Mucosa of descending colon (tissue), 3 donors: ENCODE measurements around the gene NUPR1. TPM values are rescaled to one million over a fixed set of nuclear protein-coding genes. Genes with fewer than 3 reads are reported as not detected.

ENCODE experiments used
- ATAC-seq: fragments of 200-7000 bp; cut with Tn5 transposase; one replicate; pipeline ENCODE4 v1.9.1; 2020; ENCODE audit warnings: mild to moderate bottlenecking, moderate library complexity
- DNase-seq, 3 donors: peaks; one replicate each; pipeline ENCODE4 v3.0.0-alpha.2; 2020
- H3K36me3 ChIP-seq: fragments of 200-600 bp; one replicate; pipeline ENCODE4 v1.8.0; 2021; ENCODE audit warnings: low read depth, mild to moderate bottlenecking
- H3K4me1 ChIP-seq: fragments of 200-600 bp; one replicate; pipeline ENCODE4 v1.8.0; 2021; ENCODE audit warnings: low read depth, mild to moderate bottlenecking
- H3K4me3 ChIP-seq: fragments of 200-600 bp; one replicate; pipeline ENCODE4 v1.8.0; 2021; ENCODE audit warnings: mild to moderate bottlenecking
- H3K9me3 ChIP-seq: fragments of 200-600 bp; one replicate; pipeline ENCODE4 v1.8.0; 2021; ENCODE audit warnings: mild to moderate bottlenecking
- intact Hi-C, 2 donors: fragments of 100-400 bp; cut with DNase I in 1 of 2; cut with micrococcal nuclease in 1 of 2; formaldehyde crosslinking; loops; one replicate each; pipeline versions ENCODE4 v1.11.0 to v1.11.1; 2022; cut with DNase I, micrococcal nuclease
- total RNA-seq, 3 donors: library from RNA; stranded (reverse); fragmentation: NEBNext Ultra II Directional in 2 of 3; extraction: Animal tissue kit (Norgen Biotek cat#: 25700) in 2 of 3; gene quantifications; one replicate each; pipeline versions ENCODE4 v1.2.1 to v1.2.4, GENCODE V29; 2021 to 2023
- TF ChIP-seq, protein P1 (sequence below): fragments of 200-600 bp; IDR thresholded peaks from one replicate; pipeline ENCODE4 v1.8.0; 2022; ENCODE audit warnings: antibody characterized with exemption, mild to moderate bottlenecking
- donor health status: DM: no; HTN: no; CAD: no; lungs with moderate emphysema.
- donor health status: DM: no; HTN: no; CAD: no.
- donor health status: DM: no; HTN: yes; CAD: no.

The NUPR1 gene
- total RNA-seq, 3 donors from 2014 or later, result 51.7 to 145 (median 129) TPM

- H3K9me3 ChIP-seq, result no peaks in the 10 kb centered on the region
- TF ChIP-seq, protein P1, sequence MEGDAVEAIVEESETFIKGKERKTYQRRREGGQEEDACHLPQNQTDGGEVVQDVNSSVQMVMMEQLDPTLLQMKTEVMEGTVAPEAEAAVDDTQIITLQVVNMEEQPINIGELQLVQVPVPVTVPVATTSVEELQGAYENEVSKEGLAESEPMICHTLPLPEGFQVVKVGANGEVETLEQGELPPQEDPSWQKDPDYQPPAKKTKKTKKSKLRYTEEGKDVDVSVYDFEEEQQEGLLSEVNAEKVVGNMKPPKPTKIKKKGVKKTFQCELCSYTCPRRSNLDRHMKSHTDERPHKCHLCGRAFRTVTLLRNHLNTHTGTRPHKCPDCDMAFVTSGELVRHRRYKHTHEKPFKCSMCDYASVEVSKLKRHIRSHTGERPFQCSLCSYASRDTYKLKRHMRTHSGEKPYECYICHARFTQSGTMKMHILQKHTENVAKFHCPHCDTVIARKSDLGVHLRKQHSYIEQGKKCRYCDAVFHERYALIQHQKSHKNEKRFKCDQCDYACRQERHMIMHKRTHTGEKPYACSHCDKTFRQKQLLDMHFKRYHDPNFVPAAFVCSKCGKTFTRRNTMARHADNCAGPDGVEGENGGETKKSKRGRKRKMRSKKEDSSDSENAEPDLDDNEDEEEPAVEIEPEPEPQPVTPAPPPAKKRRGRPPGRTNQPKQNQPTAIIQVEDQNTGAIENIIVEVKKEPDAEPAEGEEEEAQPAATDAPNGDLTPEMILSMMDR, result no peak
- peaks cover 27% of the 10 kb centered on the region for H3K4me1 ChIP-seq
- peak; percentile 36 for ATAC-seq
- peaks cover 4% of the 10 kb centered on the region for H3K36me3 ChIP-seq
- intact Hi-C loops, result no loop called here
- peak in 1 of 3 donors; percentile 62 for DNase-seq
- H3K4me3 ChIP-seq, result no peak overlapping the region
These were observed 42.7 kb downstream of the NUPR1 start for GRCh38 chr16:28495795-28496749.

- H3K9me3 ChIP-seq, result no peaks in the 10 kb centered on the region
- ATAC-seq (peak; percentile 63), DNase-seq (peak; percentile 67 to 79 (median 75))
- TF ChIP-seq, protein P1, result no peak
- peak overlapping the region; percentile 32 for H3K4me3 ChIP-seq
- intact Hi-C loops, result no loop called here
- peaks cover 4% of the 10 kb centered on the region for H3K36me3 ChIP-seq
- H3K4me1 ChIP-seq, result peaks cover 33% of the 10 kb centered on the region
These were observed 43.5 kb downstream of the NUPR1 start for GRCh38 chr16:28495098-28495793.

DNA sequence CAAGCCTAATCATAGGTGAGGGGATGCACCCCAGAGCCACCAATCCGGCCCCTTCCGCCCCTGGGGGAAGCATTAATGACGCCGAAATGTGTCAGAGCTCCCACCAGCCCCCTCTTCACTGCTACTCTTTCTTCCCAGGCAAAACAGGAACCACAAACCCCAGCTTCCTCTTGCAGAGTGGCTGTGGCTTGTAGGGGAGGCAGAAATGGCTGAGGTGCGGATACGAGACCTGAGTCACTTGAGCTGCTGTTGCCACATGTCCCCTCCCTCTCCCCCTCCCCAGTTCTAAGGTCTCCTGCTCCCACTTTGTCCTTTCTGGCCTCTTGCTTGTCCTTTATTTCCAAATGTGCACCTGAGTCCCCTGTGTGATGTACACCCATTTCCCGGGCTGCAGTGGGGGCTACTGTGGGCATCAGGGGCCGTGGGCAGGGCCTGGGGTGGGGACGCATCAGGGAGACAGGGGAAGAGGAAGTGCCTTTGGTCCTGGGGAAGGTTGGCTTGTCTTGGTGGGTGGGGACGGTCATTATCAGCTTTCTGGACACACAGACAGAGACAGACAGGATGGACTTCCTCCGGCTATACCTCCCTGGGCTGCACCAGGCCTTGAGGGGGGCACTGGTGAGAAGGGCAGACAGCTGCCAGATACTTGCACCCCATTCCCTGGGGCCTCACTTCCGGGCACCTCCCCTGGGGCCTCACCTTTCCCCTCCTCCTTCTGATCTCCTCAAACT is 44.5 kb downstream of the NUPR1 start, which contains the start of gene APOBR:
Gene APOBR, plus strand, starts transcription at position 523 of the 731 bp plus-strand sequence. Its CDS starts 39 bp downstream, at position 562.
- DNase-seq, result peak; percentile 78 to 87 (median 78)
- TF ChIP-seq, protein P1, result no peak
- H3K4me3 ChIP-seq, result peak within 1 kb of the TSS; percentile 32
- intact Hi-C loops, result no loop called here
- peaks cover 34% of the 10 kb centered on the region for H3K4me1 ChIP-seq
- peak; percentile 56 for ATAC-seq
- peaks cover 4% of the 10 kb centered on the region for H3K36me3 ChIP-seq
- H3K9me3 ChIP-seq, result no peaks in the 10 kb centered on the region

DNA sequence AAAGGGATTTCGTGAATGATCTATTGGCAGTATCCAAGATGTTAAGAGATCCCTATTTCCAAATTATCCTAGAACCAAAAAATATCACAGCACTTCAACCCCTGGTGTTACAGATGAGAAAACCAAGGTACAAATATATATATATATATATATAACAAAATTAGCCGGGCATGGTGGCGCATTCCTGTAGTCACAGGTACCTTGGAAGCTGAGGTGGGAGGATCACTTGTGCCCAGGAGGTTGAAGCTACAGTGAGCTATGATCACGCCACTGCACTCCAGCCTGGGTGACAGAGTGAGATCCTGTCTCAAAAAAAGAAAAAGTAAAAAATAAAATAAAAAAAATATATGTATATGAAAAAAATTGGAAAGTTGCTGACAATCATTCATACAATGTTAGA is 46.3 kb downstream of the NUPR1 start:
- Histone ChIP-seq H3K36me3 (peaks cover 4% of the 10 kb centered on the region), H3K4me3 (no peak overlapping the region), H3K4me1 (peaks cover 31% of the 10 kb centered on the region), H3K9me3 (no peaks in the 10 kb centered on the region)
- TF ChIP-seq, protein P1, result no peak
- DNase-seq (no peak), ATAC-seq (no peak)
- intact Hi-C loops, result no loop called here

- intact Hi-C loops, result no loop called here
- Histone ChIP-seq H3K9me3 (no peaks in the 10 kb centered on the region), H3K4me1 (peaks cover 31% of the 10 kb centered on the region), H3K4me3 (peak within 1 kb of the TSS; percentile 78), H3K36me3 (peaks cover 4% of the 10 kb centered on the region)
- peak; percentile 75 for ATAC-seq
- TF ChIP-seq, protein P1, result no peak
- DNase-seq, result peak; percentile 91 to 96 (median 95)
These were observed 46.8 kb downstream of the NUPR1 start, which contains the start of gene CLN3 for GRCh38 chr16:28491970-28492474. CLN3 (minus strand) TSS chr16:28492074; CDS start chr16:28491759, 315 bp downstream.
